Transverse colon (tissue), 4 donors: Measurements from ENCODE around the gene DNAJB11.

Source experiments
- CTCF ChIP-seq, 5 experiments: fragments of 200-600 bp in 3 of 5; fragments of 450-650 bp in 2 of 5; sonication (generic) in 3 of 5; IDR thresholded peaks; 1 replicate in 2 of 5; 2 replicates in 3 of 5; pipeline ENCODE4 v1.5.1; 2016 to 2017; ENCODE audit warnings: antibody characterized with exemption in 5 of 5, inconsistent platforms in 3 of 5, mild to moderate bottlenecking in 2 of 5, moderate library complexity in 1 of 5
- POLR2AphosphoS5 ChIP-seq, 3 donors: sonication (generic); formaldehyde crosslinking; IDR thresholded peaks; one replicate each; pipeline ENCODE4 v1.6.1; 2016; ENCODE audit warnings: antibody characterized with exemption in 3 of 3

- no peak for TF ChIP-seq POLR2AphosphoS5 (IDR thresholded peaks at IDR 0.05)
- TF ChIP-seq CTCF (IDR thresholded peaks at IDR 0.05) = no peak
Observed at GRCh38 chr3:186536883-186537844, 33.4 kb upstream of the DNAJB11 start.
